IPS-18a (cell line): ENCODE measurements around the gene IFNL4.

ENCODE experiments used
- H3K27ac ChIP-seq: one replicate; pipeline ENCODE4 v1.5.1; 2013; ENCODE audit warnings: low read length
- H3K27me3 ChIP-seq: one replicate; pipeline ENCODE4 v1.6.1; 2013; ENCODE audit warnings: mild to moderate bottlenecking, low read length; ENCODE audit not compliant: control insufficient read depth, insufficient read depth
- H3K36me3 ChIP-seq: one replicate; pipeline ENCODE4 v1.6.1; 2013; ENCODE audit warnings: low read depth, low read length; ENCODE audit not compliant: control insufficient read depth
- H3K4me1 ChIP-seq: one replicate; pipeline ENCODE4 v1.6.1; 2013; ENCODE audit warnings: low read depth, low read length; ENCODE audit not compliant: control insufficient read depth
- H3K4me3 ChIP-seq: one replicate; pipeline ENCODE4 v1.5.1; 2013; ENCODE audit warnings: low read length
- H3K9ac ChIP-seq: one replicate; pipeline ENCODE4 v1.6.1; 2013; ENCODE audit warnings: mild to moderate bottlenecking, low read length, moderate library complexity
- H3K9me3 ChIP-seq: one replicate; pipeline ENCODE4 v1.6.1; 2013; ENCODE audit warnings: low read depth, low read length; ENCODE audit not compliant: control insufficient read depth

The IFNL4 gene

GRCh38 chr19:39200803-39201115, 47.9 kb downstream of the IFNL4 start:
- Histone ChIP-seq H3K27me3 (peaks cover 33% of the 10 kb centered on the region), H3K9ac (no peak overlapping the region), H3K36me3 (no peaks in the 10 kb centered on the region), H3K4me3 (no peak overlapping the region), H3K4me1 (no peaks in the 10 kb centered on the region), H3K9me3 (no peaks in the 10 kb centered on the region), H3K27ac (no peak overlapping the region)

- no peaks in the 10 kb centered on the region for H3K9me3 ChIP-seq
- no peak overlapping the region for H3K4me3 ChIP-seq
- no peaks in the 10 kb centered on the region for H3K36me3 ChIP-seq
- peaks cover 38% of the 10 kb centered on the region for H3K27me3 ChIP-seq
- H3K27ac ChIP-seq: no peak overlapping the region
- H3K4me1 ChIP-seq: no peaks in the 10 kb centered on the region
- no peak overlapping the region for H3K9ac ChIP-seq
Observed at GRCh38 chr19:39200066-39200802, 48.4 kb downstream of the IFNL4 start.

- no peaks in the 10 kb centered on the region for H3K36me3 ChIP-seq
- H3K4me3 ChIP-seq: no peak overlapping the region
- no peaks in the 10 kb centered on the region for H3K4me1 ChIP-seq
- peaks cover 41% of the 10 kb centered on the region for H3K27me3 ChIP-seq
- no peak overlapping the region for H3K27ac ChIP-seq
- no peak overlapping the region for H3K9ac ChIP-seq
- no peaks in the 10 kb centered on the region for H3K9me3 ChIP-seq
Observed at GRCh38 chr19:39199025-39199424, 49.6 kb downstream of the IFNL4 start.

GRCh38 chr19:39197808-39198207, 50.8 kb downstream of the IFNL4 start:
- Histone ChIP-seq H3K4me3 (no peak overlapping the region), H3K27me3 (peaks cover 41% of the 10 kb centered on the region), H3K27ac (no peak overlapping the region), H3K36me3 (no peaks in the 10 kb centered on the region), H3K9me3 (no peaks in the 10 kb centered on the region), H3K9ac (no peak overlapping the region), H3K4me1 (no peaks in the 10 kb centered on the region)

- Histone ChIP-seq H3K9ac (no peak within 1 kb of the TSS), H3K9me3 (no peaks in the 10 kb centered on the region), H3K36me3 (no peaks in the 10 kb centered on the region), H3K27me3 (peaks cover 41% of the 10 kb centered on the region), H3K4me1 (no peaks in the 10 kb centered on the region), H3K4me3 (peak within 1 kb of the TSS; percentile 35), H3K27ac (no peak within 1 kb of the TSS)
Observed at GRCh38 chr19:39196860-39197562, 51.6 kb downstream of the IFNL4 start, which contains the start of gene NCCRP1. Gene NCCRP1, plus strand, starts transcription at chr19:39196964. Its CDS starts 19 bp downstream, at chr19:39196983.

GRCh38 chr19:39196320-39196719, 52.3 kb downstream of the IFNL4 start:
- Histone ChIP-seq H3K9me3 (no peaks in the 10 kb centered on the region), H3K4me1 (no peaks in the 10 kb centered on the region), H3K4me3 (peak overlapping the region; percentile 35), H3K9ac (no peak overlapping the region), H3K36me3 (no peaks in the 10 kb centered on the region), H3K27ac (no peak overlapping the region), H3K27me3 (peaks cover 41% of the 10 kb centered on the region)
